Erythroblast (primary cell): ENCODE measurements around the gene CXXC5.

Experiments used
- GATA1 ChIP-seq: IDR thresholded peaks from 2 replicates; pipeline ENCODE4 v1.6.1; 2011; ENCODE audit warnings: low read depth, mild to moderate bottlenecking, control low read depth, low read length, moderate library complexity
- POLR2A ChIP-seq: IDR thresholded peaks from 2 replicates; pipeline ENCODE4 v1.6.1; 2011; ENCODE audit warnings: mild to moderate bottlenecking, low read length

DNA sequence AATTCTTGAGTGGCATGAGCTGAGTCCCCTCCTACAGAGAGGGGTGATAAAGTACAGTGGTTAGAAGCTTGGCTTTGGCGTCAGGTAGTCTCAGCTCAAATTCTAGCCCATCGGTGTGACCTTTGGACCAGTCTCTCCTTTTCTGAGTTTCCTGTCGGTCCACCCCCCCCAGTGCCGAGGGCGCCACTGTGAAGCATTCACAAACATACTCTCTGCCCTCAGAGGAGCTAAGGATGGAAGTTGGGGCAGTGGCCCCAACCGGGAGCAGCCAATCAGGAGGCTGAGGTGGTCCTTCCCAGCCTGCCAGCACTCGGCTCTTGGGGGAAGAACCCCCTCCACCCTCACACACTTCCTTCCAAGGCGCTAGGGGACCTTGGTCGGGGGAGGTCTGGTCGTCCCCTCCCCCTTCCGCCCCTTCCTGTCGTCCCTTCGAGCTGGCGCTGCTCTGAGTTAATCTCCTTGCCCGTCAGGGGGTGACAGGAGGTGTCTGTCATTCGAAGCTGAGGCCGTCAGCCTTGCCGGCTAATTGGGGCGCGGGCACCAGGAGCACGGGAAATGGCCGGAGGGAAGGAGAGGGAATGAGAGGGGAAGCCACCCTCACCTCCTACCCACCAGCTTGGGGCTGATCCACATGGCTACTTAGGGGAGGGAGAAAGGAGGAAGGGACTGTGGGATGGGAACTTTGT is 53.0 kb downstream of the CXXC5 start:
- no peak for TF ChIP-seq POLR2A
- TF ChIP-seq GATA1 = no peak
